ENCODE results near the gene BANF2.

Gene BANF2

GRCh38 chr20:17712708-17713107 is 12.9 kb downstream of the BANF2 start:
- peaks cover 27% of the 10 kb centered on the region for H3K4me1 ChIP-seq
- no peak overlapping the region for H3K4me3 ChIP-seq
- H3K27ac ChIP-seq, result no peak overlapping the region
- H3K9ac ChIP-seq, result no peak overlapping the region
- H3K4me2 ChIP-seq, result no peak overlapping the region
- H4K20me1 ChIP-seq, result no peaks in the 10 kb centered on the region
- no peak for TF ChIP-seq Cebpa-rat (IDR thresholded peaks at IDR 0.05)
- H3K27me3 ChIP-seq, result no peaks in the 10 kb centered on the region
- no peaks in the 10 kb centered on the region for H3K9me3 ChIP-seq
- H3K36me3 ChIP-seq, result no peaks in the 10 kb centered on the region

GRCh38 chr20:17714597-17714996 is 14.8 kb downstream of the BANF2 start:
- no peak for TF ChIP-seq Cebpa-rat (IDR thresholded peaks at IDR 0.05)
- H3K4me2 ChIP-seq, result no peak overlapping the region
- no peaks in the 10 kb centered on the region for H3K27me3 ChIP-seq
- H4K20me1 ChIP-seq, result no peaks in the 10 kb centered on the region
- H3K36me3 ChIP-seq, result no peaks in the 10 kb centered on the region
- no peak overlapping the region for H3K4me3 ChIP-seq
- no peak overlapping the region for H3K27ac ChIP-seq
- peaks cover 27% of the 10 kb centered on the region for H3K4me1 ChIP-seq
- no peak overlapping the region for H3K9ac ChIP-seq
- no peaks in the 10 kb centered on the region for H3K9me3 ChIP-seq

- Histone ChIP-seq H3K4me1 (peaks cover 25% of the 10 kb centered on the region), H3K9me3 (no peaks in the 10 kb centered on the region), H4K20me1 (no peaks in the 10 kb centered on the region), H3K4me3 (no peak overlapping the region), H3K9ac (no peak overlapping the region), H3K36me3 (no peaks in the 10 kb centered on the region), H3K27ac (no peak overlapping the region), H3K4me2 (no peak overlapping the region), H3K27me3 (no peaks in the 10 kb centered on the region)
- no peak for TF ChIP-seq Cebpa-rat (IDR thresholded peaks at IDR 0.05)
Observed at GRCh38 chr20:17715075-17715474, 15.3 kb downstream of the BANF2 start.

DNA sequence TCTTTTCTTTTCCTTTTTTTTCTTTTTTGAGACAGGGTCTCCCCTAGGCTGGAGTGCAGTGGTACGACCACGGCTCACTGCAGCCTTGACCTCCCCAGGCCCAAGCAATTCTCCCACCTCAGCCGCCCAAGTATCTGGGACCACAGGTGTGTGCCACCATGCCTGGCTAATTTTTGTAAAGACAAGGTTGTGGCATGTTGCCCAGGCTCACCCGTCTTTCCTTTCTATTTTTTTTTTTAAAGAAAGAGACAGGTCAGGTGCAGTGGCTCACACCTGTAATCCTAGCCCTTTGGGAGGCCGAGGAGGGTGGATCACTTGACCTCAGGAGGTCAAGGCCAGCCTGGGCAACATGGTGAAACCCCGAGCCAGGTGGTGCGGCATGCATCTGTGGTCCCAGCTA is 16.6 kb downstream of the BANF2 start:
- Histone ChIP-seq H3K4me2 (no peak overlapping the region), H3K9me3 (no peaks in the 10 kb centered on the region), H3K36me3 (no peaks in the 10 kb centered on the region), H3K4me1 (peaks cover 18% of the 10 kb centered on the region), H3K27me3 (no peaks in the 10 kb centered on the region), H3K9ac (no peak overlapping the region), H3K4me3 (no peak overlapping the region), H4K20me1 (no peaks in the 10 kb centered on the region), H3K27ac (no peak overlapping the region)
- TF ChIP-seq Cebpa-rat (IDR thresholded peaks at IDR 0.05), result no peak

- no peak overlapping the region for H3K4me2 ChIP-seq
Observed at GRCh38 chr20:17720755-17721154, 21.0 kb downstream of the BANF2 start.

DNA sequence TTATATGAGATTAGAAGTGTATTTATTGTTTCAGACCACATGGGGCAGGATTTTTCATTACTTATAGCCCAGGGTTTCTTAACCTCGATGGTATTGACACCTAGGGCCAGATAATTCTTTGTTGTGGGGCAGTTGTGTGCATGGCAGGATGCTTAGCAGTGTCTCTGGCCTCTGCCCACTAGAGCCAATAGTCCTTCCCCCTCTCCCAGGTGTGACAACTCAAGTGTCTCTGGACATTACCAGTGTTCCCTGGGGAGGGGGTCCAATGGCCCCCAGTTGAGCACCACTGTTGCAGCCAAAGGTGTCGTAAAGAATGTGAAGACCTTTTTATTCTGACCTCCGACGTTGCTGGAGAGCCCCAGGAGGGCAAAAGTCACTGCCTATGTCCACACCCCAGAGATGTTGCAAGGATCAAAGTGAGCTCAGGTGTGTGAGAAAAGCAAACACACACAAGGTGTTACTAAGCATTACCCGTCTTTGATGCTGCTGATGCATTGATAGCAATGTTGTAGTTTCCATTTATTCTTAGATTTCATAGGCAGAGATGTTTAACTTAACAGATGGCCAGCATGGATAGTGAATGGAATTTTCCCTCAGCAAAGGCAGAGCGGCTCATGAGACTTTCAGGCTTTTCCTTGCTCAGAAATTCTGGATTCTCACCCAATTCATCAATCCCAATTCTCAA is 22.2 kb downstream of the BANF2 start:
- peaks cover 5% of the 10 kb centered on the region for H3K4me1 ChIP-seq
- H3K4me2 ChIP-seq, result no peak overlapping the region
- no peak overlapping the region for H3K4me3 ChIP-seq
- no peak overlapping the region for H3K9ac ChIP-seq
- H4K20me1 ChIP-seq, result no peaks in the 10 kb centered on the region
- TF ChIP-seq Cebpa-rat (IDR thresholded peaks at IDR 0.05), result no peak
- H3K9me3 ChIP-seq, result no peaks in the 10 kb centered on the region
- no peak overlapping the region for H3K27ac ChIP-seq
- no peaks in the 10 kb centered on the region for H3K27me3 ChIP-seq
- no peaks in the 10 kb centered on the region for H3K36me3 ChIP-seq

More at GRCh38 chr20:17720755-17721154, 21.0 kb downstream of the BANF2 start:
- TF ChIP-seq Cebpa-rat (IDR thresholded peaks at IDR 0.05), result no peak
- H3K27me3 ChIP-seq, result no peaks in the 10 kb centered on the region
- H3K9me3 ChIP-seq, result no peaks in the 10 kb centered on the region
- no peak overlapping the region for H3K9ac ChIP-seq
- H3K4me3 ChIP-seq, result no peak overlapping the region
- H3K4me1 ChIP-seq, result peaks cover 5% of the 10 kb centered on the region
- H4K20me1 ChIP-seq, result no peaks in the 10 kb centered on the region
- H3K27ac ChIP-seq, result no peak overlapping the region
- H3K36me3 ChIP-seq, result no peaks in the 10 kb centered on the region

- no peaks in the 10 kb centered on the region for H3K36me3 ChIP-seq
- no peak overlapping the region for H3K4me2 ChIP-seq
- H3K27me3 ChIP-seq, result no peaks in the 10 kb centered on the region
- no peak overlapping the region for H3K9ac ChIP-seq
- H3K27ac ChIP-seq, result no peak overlapping the region
- H3K4me1 ChIP-seq, result peaks cover 5% of the 10 kb centered on the region
- TF ChIP-seq Cebpa-rat (IDR thresholded peaks at IDR 0.05), result no peak
- H3K9me3 ChIP-seq, result no peaks in the 10 kb centered on the region
- no peak overlapping the region for H3K4me3 ChIP-seq
- no peaks in the 10 kb centered on the region for H4K20me1 ChIP-seq
Observed at GRCh38 chr20:17722493-17723300, 22.9 kb downstream of the BANF2 start.

DNA sequence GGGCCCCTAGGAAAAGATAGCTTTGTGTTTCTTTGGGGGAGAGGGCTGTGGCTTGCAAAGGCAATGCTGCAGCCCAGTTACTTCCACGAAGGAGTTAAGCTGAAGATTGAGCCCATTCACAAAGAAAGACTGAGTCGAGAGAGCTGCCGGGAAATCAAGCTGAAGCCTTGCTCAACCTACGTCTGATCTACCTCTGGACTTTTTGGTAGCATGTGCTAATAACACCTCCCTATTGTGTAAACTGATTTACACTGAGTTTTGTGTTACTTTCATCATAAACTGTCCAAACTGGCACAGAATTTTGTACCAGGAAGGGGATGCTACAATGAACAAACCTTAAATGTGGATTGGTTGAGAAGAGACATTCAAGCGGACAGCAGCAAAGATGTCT is 23.5 kb downstream of the BANF2 start:
- H3K9me3 ChIP-seq, result no peaks in the 10 kb centered on the region
- peaks cover 5% of the 10 kb centered on the region for H3K4me1 ChIP-seq
- no peak overlapping the region for H3K27ac ChIP-seq
- TF ChIP-seq Cebpa-rat (IDR thresholded peaks at IDR 0.05), result no peak
- H3K4me2 ChIP-seq, result no peak overlapping the region
- H3K9ac ChIP-seq, result no peak overlapping the region
- H3K4me3 ChIP-seq, result no peak overlapping the region
- no peaks in the 10 kb centered on the region for H3K27me3 ChIP-seq
- no peaks in the 10 kb centered on the region for H3K36me3 ChIP-seq
- no peaks in the 10 kb centered on the region for H4K20me1 ChIP-seq

DNA sequence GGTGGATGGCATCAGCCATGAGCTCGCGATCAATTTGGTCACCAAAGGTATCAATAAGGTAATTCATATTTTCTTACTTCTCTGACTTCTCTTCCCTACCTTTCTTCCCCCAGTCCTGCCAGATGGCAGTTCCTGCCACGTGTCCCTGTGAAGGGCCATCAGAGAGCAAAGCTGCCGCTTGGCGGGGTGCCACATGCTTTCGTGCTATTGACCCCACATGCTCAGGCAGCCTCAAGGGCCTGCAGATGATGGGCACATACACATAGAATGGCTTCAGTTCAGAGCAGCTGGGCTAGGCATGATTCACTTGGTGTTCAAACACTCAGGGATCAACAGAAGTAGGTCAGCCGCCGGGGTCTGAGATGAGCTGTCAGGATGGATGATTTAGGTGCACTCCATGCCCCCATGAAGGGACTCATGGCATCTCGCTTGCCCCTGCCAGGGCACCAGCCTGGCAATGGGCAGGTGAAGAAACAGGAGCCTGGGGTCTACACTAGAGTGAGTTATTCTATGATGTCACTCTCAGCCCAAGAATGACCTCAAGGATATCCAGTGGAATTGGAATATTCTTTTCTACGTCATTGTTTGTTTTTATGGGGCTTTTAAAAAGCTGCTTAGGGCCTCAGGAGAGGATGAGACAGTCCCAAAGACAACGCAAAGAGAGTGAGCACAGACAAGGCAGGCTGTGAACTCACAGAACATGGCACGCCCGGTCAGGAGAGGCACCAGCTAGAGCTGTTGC is 25.5 kb downstream of the BANF2 start:
- Histone ChIP-seq H3K9me3 (no peaks in the 10 kb centered on the region), H3K4me2 (no peak overlapping the region), H3K4me1 (peaks cover 5% of the 10 kb centered on the region), H3K27me3 (no peaks in the 10 kb centered on the region), H3K27ac (no peak overlapping the region), H3K4me3 (no peak overlapping the region), H4K20me1 (no peaks in the 10 kb centered on the region), H3K9ac (no peak overlapping the region), H3K36me3 (no peaks in the 10 kb centered on the region)
- TF ChIP-seq Cebpa-rat (IDR thresholded peaks at IDR 0.05), result no peak

- no peak overlapping the region for H3K4me3 ChIP-seq
- no peaks in the 10 kb centered on the region for H3K36me3 ChIP-seq
- no peaks in the 10 kb centered on the region for H3K27me3 ChIP-seq
- H3K4me2 ChIP-seq, result no peak overlapping the region
- H3K9me3 ChIP-seq, result no peaks in the 10 kb centered on the region
- no peak overlapping the region for H3K27ac ChIP-seq
- no peaks in the 10 kb centered on the region for H3K4me1 ChIP-seq
- no peak for TF ChIP-seq Cebpa-rat (IDR thresholded peaks at IDR 0.05)
- no peak overlapping the region for H3K9ac ChIP-seq
- no peaks in the 10 kb centered on the region for H4K20me1 ChIP-seq
Observed at GRCh38 chr20:17726902-17727301, 27.1 kb downstream of the BANF2 start.

Data from BLaER1 (cell line).